ENCODE data around the gene TMEM198. TPM values are rescaled to one million over a fixed set of nuclear protein-coding genes. Genes with fewer than 3 reads are reported as not detected.

The TMEM198 gene
- total RNA-seq, 1 experiment from 2014 or later, result 1.1 TPM

DNA sequence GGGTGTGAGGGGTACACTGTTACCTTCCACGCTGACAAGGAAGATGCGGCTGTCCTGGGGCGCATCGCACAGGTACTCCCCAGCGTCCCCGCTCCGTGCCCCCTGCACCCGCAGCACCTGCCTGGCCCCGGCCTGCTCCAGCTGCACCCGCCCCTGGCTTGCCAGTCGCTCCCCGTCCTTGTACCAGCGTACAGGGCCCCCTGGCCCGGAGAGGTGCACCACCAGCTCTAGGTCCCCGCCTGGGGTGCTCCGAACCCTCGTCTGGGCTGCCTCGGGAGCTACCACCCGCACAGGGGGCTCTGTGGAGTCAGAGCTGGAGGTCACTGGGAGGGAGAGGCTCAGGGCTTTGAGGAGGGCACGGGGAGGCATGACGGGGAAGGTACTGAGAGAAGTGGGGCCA is 13.5 kb downstream of the TMEM198 start:
- no peaks in the 10 kb centered on the region for H3F3A ChIP-seq (ENCODE audit: low read length, unreplicated experiment)
- H3K4me3 ChIP-seq (ENCODE audit: low read length), result no peak overlapping the region
- POLR2A ChIA-PET (ENCODE audit: unreplicated experiment), result interaction anchor here (0.5 kb wide), 1 partner anchor 49 kb away, joined by 3 read pairs; no protein-coding TSS in a partner anchor
- H3K9me3 ChIP-seq (ENCODE audit: low read length), result no peaks in the 10 kb centered on the region
- no peak overlapping the region for H3K4me2 ChIP-seq (ENCODE audit: low read length)
- no peaks in the 10 kb centered on the region for H3K9me2 ChIP-seq (replicated peaks; ENCODE audit: low read length)
- DNase-seq, result no peak
- no peak overlapping the region for H2AFZ ChIP-seq (ENCODE audit: low read length)
- H3K27me3 ChIP-seq (ENCODE audit: low read length), result no peaks in the 10 kb centered on the region
- TF ChIP-seq EZH2 (IDR thresholded peaks at IDR 0.05; ENCODE audit: low read length, unreplicated experiment), result no peak
- TF ChIP-seq EZH2phosphoT487 (IDR thresholded peaks at IDR 0.05; ENCODE audit: borderline replicate concordance, low read length), result no peak
- TF ChIP-seq, protein P1, sequence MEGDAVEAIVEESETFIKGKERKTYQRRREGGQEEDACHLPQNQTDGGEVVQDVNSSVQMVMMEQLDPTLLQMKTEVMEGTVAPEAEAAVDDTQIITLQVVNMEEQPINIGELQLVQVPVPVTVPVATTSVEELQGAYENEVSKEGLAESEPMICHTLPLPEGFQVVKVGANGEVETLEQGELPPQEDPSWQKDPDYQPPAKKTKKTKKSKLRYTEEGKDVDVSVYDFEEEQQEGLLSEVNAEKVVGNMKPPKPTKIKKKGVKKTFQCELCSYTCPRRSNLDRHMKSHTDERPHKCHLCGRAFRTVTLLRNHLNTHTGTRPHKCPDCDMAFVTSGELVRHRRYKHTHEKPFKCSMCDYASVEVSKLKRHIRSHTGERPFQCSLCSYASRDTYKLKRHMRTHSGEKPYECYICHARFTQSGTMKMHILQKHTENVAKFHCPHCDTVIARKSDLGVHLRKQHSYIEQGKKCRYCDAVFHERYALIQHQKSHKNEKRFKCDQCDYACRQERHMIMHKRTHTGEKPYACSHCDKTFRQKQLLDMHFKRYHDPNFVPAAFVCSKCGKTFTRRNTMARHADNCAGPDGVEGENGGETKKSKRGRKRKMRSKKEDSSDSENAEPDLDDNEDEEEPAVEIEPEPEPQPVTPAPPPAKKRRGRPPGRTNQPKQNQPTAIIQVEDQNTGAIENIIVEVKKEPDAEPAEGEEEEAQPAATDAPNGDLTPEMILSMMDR (conservative IDR thresholded peaks at IDR 0.05; ENCODE audit: low read depth, low read length), result no peak
- H4K20me1 ChIP-seq (ENCODE audit: low read length), result no peaks in the 10 kb centered on the region
- H3K36me3 ChIP-seq (ENCODE audit: low read depth, low read length), result no peaks in the 10 kb centered on the region
- H3K27ac ChIP-seq (ENCODE audit: low read length), result no peak overlapping the region
- no TSS peak for BruUV-seq (replicated peaks)
- H3K79me2 ChIP-seq (ENCODE audit: low read length), result no peaks in the 10 kb centered on the region
- intact Hi-C loops (cut with micrococcal nuclease), result no loop called here
- ATAC-seq, result no peak
- CTCF ChIA-PET, result no interaction called here
- peaks cover 4% of the 10 kb centered on the region; the same call in 1 of the 2 replicates for H3K4me1 ChIP-seq (ENCODE audit: insufficient read depth, low read length)
- H3K9ac ChIP-seq (ENCODE audit: low read length), result no peak overlapping the region

DNA sequence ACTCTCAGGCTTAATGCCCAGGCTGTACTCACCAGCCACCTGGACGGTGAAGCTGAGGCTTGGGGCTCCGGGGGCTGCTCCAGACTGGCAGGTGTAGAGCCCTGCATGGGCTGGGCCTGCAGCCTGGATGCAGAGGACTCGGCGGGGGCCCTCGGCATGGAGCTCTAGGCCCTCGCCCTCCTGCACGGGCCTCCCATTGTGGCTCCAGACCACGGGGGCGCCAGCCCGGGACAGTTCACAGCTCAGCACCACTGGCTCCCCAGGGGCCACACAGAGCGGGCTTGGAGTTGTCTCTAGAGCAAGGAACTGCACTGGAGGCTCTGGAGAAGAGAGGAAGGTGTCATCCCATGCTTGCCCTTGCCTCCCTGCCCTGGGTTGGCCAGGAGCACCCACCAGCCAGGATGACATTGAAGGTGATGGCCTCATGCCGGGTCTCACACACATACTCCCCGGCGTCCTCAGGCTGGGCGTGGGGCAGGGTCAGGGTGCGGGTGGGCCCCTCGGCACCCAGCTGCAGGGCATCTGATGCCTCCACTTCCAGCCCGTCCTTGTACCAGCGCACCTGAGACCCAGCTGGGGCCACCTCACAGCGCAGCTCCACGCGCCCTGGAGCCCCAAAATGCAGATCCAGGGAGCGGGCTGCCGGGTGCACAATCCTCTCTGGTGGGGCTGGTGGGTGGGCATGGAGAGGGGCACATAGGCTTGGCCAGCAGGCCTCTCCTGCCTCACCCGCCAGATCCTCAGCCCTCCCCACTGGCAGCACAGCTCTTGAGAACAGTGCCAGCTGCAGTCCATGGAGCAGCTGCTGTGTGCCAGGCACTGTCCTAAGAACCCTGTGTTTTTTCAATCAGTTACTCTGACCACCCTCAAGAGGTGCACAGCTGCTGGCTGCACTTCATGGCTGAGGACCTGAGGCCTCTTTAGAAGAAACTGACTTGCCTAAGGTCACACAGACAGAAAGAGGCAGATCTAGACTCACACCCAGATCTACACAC is 14.3 kb downstream of the TMEM198 start:
- no TSS peak for BruUV-seq (replicated peaks)
- CTCF ChIA-PET, result no interaction called here

More for the DNA sequence above, 14.3 kb downstream of the TMEM198 start:
- POLR2A ChIA-PET (ENCODE audit: unreplicated experiment), result interaction anchor here (0.5 kb wide), 1 partner anchor 170 kb away, joined by 4 read pairs; the partner anchor contains the start of gene DNPEP
- H3K4me1 ChIP-seq (ENCODE audit: insufficient read depth, low read length), result peaks cover under 1% of the 10 kb centered on the region; the same call in 1 of the 2 replicates
- no peak overlapping the region for H3K9ac ChIP-seq (ENCODE audit: low read length)
- H3K9me3 ChIP-seq (ENCODE audit: low read length), result no peaks in the 10 kb centered on the region
- ATAC-seq (no peak), DNase-seq (no peak)
- H3K79me2 ChIP-seq (ENCODE audit: low read length), result no peaks in the 10 kb centered on the region
- intact Hi-C loops (cut with micrococcal nuclease), result no loop called here
- H3K27ac ChIP-seq (ENCODE audit: low read length), result no peak overlapping the region
- H2AFZ ChIP-seq (ENCODE audit: low read length), result no peak overlapping the region
- no peak overlapping the region for H3K4me2 ChIP-seq (ENCODE audit: low read length)
- no peaks in the 10 kb centered on the region; the same call in 1 of the 2 replicates for H3K36me3 ChIP-seq (ENCODE audit: low read depth, low read length)
- H4K20me1 ChIP-seq (ENCODE audit: low read length), result no peaks in the 10 kb centered on the region
- no peak overlapping the region for H3K4me3 ChIP-seq (ENCODE audit: low read length)
- TF ChIP-seq EZH2phosphoT487 (IDR thresholded peaks at IDR 0.05; ENCODE audit: borderline replicate concordance, low read length), result no peak
- TF ChIP-seq EZH2 (IDR thresholded peaks at IDR 0.05; ENCODE audit: low read length, unreplicated experiment), result no peak
- TF ChIP-seq, protein P1 (conservative IDR thresholded peaks at IDR 0.05; ENCODE audit: low read depth, low read length), result no peak
- H3K27me3 ChIP-seq (ENCODE audit: low read length), result no peaks in the 10 kb centered on the region
- H3F3A ChIP-seq (ENCODE audit: low read length, unreplicated experiment), result no peaks in the 10 kb centered on the region
- H3K9me2 ChIP-seq (replicated peaks; ENCODE audit: low read length), result no peaks in the 10 kb centered on the region

Data from PC-3 (cell line).